ENCODE results near the gene KRT77.

DNA sequence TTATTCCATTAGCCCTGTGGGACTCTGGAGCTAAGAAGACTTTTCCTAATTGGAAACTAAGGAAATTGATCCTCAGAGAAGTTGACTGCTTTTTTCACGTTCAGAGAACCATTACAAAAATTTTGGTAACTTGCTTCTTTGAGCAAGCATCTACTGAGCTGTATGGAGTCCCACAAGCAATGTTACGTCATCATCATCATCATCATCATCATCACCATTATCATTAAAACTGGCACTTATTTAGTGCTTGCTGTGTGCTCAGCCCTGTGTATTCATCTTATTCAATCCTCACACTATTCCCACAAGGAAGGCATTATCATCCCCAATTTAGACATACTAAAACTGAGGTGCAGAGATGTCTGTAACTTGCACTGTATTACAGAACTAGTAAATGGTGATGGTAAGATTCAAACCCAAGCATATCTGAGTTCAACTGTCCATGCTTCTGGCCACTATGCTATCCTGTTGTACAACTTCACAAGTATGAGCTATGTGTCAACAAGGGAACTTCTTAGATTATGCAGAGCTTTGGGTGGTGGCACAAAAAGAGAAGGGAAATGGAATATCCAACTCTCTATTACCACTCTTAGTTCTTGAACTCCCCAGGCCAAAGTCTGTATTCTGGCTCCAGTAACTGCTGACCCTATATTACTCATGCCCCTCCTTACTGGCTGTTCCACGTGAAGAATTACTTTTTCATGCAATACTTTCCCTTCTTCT is 29.5 kb downstream of the KRT77 start:
- TF ChIP-seq FOXM1 (IDR thresholded peaks at IDR 0.05; ENCODE audit: borderline replicate concordance) (no peak), SP1 (IDR thresholded peaks at IDR 0.05) (no peak), BHLHE40 (IDR thresholded peaks at IDR 0.05; ENCODE audit: borderline replicate concordance) (no peak), HDGF (IDR thresholded peaks at IDR 0.05; ENCODE audit: borderline replicate concordance) (no peak), FOXK2 (IDR thresholded peaks at IDR 0.05) (no peak), SUZ12 (IDR thresholded peaks at IDR 0.05) (no peak), ZNF384 (IDR thresholded peaks at IDR 0.05) (no peak), CTBP1 (IDR thresholded peaks at IDR 0.05; ENCODE audit: borderline replicate concordance) (no peak), ARNT (IDR thresholded peaks at IDR 0.05) (no peak), NFRKB (IDR thresholded peaks at IDR 0.05) (no peak), FOXA1 (IDR thresholded peaks at IDR 0.05) (no peak), TARDBP (IDR thresholded peaks at IDR 0.05) (no peak), ELF4 (IDR thresholded peaks at IDR 0.05) (no peak)
- TF ChIP-seq, protein P1, sequence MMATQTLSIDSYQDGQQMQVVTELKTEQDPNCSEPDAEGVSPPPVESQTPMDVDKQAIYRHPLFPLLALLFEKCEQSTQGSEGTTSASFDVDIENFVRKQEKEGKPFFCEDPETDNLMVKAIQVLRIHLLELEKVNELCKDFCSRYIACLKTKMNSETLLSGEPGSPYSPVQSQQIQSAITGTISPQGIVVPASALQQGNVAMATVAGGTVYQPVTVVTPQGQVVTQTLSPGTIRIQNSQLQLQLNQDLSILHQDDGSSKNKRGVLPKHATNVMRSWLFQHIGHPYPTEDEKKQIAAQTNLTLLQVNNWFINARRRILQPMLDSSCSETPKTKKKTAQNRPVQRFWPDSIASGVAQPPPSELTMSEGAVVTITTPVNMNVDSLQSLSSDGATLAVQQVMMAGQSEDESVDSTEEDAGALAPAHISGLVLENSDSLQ (IDR thresholded peaks at IDR 0.05), result no peak
